Eye (tissue), 1 donor: Measurements from ENCODE around the gene ZFAND4.
"Not testable (repeated sequence)": the region's sequence is repeated elsewhere in the genome, so short reads cannot be mapped to it uniquely, and the experiment has no call there.

Experiments
- DNase-seq: peaks from one replicate; pipeline ENCODE4 v3.0.0-alpha.2; 2015

The ZFAND4 gene

DNA sequence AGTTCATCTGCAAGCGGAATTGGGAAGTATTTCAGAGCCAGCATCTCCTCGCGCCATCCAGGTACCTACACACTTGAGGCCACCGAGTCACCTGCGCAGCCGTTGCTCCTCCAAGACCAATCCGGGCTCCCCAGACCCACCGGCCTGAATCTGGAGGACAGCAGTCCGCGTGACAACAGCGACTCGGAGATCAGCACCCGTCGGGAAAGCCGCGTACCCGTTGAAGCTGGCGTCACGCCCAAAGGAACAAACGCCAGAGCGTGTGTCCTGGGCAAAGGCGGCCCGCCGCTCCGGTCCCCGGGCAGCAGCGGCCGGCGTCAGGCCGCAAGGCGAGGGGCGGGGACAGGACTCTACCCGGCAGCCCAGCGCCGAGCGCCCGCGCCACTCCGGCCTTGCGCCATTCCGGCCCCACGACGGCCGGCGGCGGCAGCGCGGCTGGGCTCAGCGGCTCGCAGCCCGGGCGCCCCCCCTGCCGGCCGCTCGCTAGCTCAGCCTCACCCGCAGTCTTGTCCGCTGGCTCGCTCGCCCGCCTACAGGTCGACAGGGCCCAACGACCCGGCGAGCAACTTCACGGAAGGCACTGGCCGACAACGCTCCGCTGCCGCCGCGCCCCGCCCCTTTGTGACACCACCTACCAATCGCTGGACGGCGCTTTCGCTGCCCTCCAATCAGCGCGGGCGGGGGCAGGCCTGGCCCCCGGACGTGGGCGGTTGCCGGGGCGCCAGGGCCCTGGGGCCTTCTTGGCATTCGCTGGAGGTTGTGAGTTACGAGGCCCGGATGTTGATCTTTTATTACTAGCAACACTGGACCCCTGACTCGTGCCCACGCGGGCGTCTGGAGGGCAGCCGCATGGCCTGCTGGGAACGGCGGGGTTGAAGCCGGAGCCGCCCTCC is at the start of gene ZFAND4:
ZFAND4 (minus strand) TSS at position 592 of the 893 bp plus-strand sequence. CDS start 9,047 bp downstream, outside the sequence.
- peak; percentile 98 for DNase-seq

DNA sequence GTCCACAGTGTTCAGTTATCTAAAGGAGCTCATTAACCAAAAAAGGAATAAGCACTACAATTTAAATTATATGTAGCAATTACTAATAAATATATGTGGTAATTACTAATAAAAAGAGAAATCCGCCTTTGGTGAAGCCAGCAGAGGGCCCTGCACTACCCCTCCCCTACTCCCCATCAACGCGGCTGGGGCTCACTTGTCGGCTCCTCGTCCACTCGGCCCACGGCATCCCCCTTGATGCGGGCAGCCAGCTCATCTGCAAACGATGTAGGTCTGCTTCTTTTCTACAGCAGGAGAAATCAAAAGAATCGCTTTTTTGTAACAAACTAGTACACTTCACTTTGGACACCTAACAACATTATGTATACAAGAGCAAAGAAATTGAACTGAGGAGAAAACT is 48.9 kb upstream of the ZFAND4 start:
- not testable (repeated sequence) for DNase-seq

DNA sequence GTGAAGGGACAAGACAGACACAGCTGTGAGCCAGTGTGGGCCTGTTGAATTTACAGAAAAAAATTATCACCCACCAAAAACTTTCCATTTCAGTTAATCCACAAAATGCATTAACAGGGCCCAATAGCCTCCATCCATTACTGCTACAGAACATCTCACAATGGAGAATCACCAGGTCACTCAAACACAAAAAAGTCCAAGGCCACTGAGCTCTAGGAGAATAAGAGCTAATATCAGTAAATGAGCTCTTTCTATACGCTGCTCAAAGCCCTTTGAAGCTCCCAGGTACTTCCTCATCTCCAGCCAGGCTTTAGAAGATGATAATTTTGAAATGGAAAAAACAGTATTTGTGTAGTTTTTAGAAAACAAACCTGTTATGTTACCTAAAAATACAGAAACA is 45.1 kb upstream of the ZFAND4 start:
- not testable (repeated sequence) for DNase-seq

DNA sequence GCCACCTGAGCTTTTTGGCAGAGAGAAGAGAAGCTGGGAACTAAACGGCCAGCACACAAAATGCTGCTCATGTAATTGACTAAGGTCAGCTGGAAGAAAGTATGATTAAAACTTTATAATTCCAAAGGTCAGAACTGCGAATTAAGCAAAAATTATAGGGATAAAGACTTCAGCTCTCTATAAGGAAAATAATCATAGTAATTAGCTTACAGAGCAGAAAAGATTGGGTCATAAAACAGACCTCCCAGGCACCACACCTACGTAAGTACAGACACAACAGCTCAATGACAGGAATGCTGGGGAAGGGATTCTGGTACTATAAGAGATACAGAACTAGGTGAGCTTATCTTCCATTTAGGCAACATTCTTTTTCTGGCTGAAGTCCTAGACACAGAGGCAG is 44.5 kb upstream of the ZFAND4 start:
- not testable (repeated sequence) for DNase-seq

DNA sequence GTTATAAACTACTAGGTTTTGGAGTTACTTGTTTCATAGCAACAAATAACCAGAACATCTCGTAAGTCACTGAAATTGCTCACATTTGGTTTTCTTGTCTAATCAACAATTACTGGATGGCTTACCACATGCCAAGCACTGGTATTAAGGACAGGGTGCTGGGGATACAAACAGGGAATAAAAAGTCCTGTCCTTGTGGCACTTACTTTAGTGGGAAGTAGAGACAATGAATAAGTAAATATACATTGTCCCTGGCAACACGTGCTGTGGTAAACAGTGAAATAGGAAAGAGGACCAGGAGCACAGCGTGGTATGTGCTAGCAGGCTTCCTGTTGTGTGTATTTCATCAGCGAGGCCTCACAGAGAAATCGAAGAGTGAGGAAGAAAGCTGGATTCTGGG is 38.7 kb upstream of the ZFAND4 start:
- not testable (repeated sequence) for DNase-seq

DNA sequence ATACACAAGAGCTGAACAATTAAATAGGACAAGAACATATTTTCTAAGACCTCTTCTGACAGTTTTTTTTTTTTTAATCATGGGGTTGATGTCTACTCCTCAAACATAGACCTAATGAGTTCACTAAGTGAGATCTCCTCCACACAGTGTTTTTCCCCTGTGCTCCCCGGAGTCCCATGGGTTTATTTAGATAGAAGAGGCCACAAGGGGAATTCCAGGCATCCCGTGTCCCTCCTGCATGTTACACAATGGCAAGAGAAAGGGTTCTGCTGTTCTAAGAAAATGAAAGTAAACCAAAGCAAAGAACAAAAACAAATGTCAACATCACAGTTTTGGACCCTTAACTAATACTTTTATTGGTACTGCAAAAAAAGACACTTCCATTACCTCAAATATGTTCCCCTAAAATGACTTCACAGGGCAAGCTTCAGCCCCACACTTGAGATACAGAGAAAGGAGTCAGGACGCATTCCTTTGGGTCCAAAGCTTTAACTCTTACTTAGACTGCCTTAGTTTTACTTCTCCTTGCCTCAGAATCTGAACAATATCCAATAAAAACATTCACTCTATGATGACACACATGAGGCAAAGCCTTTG is 37.7 kb upstream of the ZFAND4 start:
- not testable (repeated sequence) for DNase-seq

DNA sequence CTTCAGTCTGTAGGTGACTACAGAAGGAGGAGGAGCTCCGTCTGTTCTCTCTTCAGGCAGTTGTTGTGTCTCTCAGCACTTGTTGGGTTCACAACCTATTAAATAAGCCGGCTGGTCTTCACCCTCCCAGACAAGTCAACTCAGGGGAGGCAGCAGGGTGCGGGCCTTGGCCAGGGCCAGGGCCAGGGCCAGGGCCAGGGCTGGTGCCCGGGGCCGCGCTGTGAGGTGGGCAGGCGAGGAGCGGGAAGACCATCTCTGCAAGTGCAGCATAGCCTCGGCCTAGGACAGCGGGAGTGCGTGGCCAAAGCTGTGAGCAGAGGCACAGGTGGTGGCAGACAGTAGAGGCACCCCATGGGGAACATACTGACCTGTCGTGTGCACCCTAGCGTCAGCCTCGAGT is 5.9 kb upstream of the ZFAND4 start:
- DNase-seq = not testable (repeated sequence)

DNA sequence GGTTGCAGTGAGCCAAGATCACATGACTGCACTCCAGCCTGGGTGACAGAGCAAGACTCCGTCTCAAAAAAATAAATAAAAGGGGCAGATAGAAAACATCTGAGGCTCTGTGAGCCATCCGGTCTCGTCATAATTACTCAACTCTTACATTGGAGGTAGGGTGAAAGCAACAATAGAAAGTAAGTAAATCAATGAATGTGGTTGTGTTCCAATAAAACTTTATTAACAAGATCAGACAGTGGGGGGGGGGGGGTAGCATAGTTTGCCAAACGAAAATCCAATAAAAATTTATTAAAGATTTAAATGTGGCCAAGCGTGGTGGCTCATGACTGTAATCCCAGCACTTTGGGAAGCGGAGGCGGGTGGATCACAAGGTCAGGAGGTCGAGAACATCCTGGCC is 2.8 kb upstream of the ZFAND4 start:
- no peak for DNase-seq

DNA sequence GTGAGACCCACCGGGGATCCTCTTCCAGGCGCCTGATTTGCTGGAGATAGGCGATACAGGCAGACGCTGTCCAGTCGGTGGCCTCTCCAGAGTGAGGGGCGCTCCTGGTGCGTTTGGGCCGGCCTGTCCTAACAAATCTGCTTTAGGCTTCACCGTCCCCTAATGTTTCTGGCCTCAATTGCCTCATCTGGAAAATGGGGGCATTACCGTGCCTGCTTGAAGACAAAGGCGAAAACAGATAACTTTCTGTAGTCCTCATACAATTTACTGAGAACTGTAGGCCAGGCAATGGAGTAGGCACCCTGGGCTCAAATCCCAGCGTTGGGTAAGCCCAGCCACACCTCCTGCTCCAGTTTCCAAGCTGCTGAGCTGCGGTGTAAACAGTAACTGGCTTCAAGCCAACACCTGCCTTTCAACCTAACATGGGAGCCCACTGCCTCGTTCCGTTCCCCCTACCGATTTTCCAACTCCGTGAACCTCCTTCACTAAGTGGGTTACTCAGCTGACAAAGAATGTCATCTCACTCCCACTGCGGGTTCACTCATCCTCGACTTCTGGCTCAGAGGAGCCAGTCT is 589 bp upstream of the ZFAND4 start:
- no peak for DNase-seq

DNA sequence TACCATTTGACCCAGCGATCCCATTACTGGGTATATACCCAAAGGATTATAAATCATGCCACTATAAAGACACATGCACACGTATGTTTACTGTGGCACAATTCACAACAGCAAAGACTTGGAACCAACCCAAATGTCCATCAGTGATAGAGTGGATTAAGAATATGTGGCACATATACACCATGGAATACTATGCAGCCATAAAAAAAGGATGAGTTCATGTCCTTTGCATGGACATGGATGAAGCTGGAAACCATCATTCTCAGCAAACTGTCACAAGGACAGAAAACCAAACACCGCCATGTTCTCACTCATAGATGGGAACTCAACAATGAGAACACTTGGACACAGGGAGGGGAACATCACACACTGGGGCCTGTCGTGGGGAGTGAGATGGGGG is 1.3 kb downstream of the ZFAND4 start:
- not testable (repeated sequence) for DNase-seq

DNA sequence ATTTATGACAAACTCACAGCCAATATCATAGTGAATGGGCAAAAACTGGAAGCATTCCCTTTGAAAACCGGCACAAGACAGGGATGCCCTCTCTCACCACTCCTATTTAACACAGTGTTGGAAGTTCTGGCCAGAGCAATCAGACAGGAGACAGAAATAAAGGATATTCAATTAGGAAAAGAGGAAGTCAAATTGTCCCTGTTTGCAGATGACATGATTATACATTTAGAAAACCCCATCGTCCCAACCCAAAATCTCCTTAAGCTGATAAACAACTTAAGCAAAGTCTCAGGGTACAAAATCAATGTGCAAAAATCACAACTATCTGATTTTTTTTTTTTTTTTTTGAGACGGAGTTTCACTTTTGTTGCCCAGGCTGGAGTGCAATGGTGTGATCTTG is 2.7 kb downstream of the ZFAND4 start:
- DNase-seq = not testable (repeated sequence)

DNA sequence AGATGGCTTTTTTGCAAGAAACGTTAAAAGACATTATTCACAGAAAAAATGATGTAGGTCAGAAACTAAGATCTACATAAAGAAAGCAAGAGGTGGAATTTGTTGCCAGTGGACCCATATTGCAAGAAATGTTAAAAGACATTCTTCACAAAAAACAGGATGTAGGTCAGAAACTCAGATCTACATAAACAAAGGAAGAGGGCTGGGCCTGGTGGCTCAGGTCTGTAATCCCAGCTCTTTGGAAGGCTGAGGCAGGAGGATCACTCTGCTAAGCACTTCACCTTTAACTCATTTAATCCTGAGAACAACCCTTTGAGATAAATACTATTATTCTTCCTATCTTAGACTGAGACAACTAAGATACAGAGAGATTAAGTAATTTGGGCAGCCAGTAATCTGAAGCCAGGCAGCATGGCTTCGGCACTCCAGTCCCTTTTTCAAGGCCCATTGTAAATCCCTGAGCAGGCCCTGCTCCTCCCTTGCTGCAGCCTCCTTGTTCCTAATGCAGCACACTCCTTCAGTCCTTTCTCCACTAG is 11.6 kb downstream of the ZFAND4 start:
- no peak for DNase-seq

DNA sequence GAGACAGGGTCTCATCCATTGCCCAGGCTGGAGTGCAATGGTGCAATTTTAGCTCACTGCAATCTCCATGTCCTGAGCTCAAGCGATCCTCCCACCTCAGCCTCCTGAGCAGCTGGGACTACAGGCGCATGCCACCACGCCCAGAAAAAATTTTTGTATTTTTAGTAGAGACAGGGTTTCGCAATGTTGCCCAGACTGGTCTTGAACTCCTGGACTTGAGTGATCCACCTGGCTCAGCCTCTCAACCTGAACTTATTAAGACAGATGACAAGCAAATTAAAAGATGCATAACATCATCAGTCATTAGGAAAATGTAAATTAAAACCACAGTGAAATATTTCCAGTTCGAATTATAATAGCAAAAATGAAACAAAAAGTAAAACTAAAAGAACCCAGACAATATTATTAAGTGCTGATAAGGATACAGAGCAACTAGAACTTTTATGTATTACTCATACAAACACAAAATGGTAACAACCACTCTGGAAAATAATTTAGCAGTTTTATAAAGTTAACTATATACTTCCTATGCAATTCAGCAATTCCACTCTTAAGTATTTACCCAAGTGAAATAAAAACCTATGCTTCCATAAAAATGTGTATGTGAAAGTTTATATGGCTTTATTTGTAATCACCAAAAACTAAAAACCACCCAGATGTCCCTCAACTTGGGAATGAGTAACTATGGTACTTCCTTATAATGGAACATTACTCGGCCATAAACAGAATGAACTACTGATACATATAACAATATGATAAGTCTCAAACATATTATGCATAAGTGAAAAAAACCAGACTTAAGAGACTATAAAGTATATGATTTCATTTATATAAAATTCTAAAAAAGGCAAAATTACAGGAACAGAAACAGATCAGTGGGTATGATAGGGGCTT is 15.3 kb downstream of the ZFAND4 start:
- no peak for DNase-seq

DNA sequence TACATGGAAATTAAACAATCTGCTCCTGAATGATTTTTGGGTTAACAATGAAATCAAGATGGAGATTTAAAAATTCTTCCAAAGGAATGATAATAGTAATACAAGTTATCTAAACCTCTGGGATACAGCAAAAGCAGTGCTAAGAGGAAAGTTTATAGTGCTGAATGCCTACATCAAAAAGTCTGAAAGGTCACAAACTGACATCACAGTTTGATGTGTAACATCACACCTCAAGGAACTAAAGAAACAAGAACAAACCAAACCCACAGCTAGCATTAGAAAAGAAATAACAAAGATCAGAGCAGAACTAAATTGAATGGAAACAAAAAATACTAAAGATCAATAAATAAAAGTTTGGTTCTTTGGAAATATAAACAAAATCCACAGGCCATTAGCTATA is 17.4 kb downstream of the ZFAND4 start:
- no peak for DNase-seq

DNA sequence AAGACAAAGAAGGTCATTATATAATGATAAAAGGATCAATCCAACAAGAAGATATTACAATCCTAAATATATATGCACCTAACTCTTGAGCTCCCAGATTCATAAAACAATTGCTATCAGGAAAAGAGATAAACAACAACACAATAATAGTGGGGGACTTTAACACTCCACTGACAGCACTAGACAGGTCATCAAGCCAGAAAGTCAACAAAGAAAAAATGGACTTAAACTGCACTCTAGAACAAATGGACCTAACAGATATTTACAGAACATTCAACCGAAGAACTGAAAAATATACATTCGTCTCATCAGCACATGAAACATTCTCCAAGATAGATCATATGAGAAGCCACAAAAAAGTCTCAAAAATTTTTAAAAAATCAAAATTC is 17.8 kb downstream of the ZFAND4 start:
- DNase-seq = not testable (repeated sequence)

DNA sequence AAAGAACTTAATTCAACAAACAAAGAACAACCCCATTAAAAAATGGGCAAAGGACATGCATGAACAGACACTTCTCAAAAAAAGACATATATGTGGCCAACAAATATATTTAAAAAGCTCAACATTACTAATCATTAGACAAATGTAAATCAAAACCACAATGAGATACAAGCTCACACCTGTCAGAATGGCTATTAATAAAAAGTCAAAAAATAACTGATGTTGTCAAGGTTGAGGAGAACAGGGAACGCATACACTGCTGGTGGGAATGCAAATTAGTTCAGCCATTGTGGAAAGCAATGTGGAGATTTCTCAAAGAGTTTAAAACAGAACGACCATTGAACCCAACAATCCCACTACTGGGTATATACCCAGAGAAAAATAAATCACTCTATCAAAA is 19.1 kb downstream of the ZFAND4 start:
- DNase-seq = no peak

DNA sequence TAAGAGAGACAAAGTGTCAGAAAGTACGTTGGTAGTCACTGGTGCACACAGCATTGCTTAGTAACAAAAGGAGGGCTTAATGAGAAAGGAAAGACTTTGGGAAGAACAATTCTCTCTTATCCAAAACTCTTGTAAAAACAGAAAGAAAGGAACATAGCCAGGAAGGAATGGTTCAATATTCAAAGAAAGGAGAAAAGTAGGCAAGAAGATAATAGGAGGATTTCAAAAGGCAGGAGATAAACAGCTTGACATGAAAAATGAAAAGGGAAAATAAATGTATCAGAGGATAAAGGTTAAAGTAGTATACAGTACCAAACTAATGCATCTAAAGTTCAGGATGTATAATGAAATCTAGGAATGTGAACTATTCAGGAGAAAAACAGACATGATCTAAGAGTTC is 20.1 kb downstream of the ZFAND4 start:
- DNase-seq = no peak

DNA sequence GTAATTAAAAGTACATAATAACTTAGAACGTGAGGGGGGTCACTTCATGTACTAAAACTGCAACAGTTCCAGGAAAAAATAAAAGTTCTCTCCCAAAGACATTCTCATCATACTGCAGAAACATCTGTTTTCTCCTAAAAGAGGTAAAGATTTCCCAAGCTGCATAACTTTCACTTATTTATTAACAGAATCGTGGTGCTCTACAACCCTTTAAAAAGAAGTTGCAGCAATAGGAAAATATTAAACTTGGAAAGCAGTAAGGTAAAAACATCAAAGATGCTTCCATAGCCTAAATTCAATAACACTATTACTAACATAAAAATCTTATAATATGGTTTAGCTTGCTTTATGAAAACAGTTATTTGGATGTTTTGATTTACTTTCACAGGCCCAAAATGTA is 23.3 kb downstream of the ZFAND4 start:
- DNase-seq = no peak

DNA sequence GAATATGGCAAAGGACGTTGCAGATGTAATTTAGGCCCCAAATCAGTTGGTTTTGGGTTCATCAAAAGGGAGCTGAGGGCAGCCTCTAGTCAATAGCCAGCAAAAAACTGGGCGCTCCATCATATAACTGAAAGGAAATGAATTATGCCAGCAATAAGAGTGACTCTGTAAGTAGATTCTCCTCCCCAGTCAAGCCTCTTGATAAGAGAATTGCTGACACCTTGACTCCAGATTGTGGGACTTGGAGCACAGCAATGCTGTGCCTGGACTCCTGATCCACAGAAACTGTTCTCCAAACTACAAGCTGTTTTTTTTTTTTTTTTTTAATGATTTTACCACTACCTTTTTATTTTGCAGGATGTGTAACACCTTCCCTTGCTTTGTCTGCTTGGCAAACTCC is 25.5 kb downstream of the ZFAND4 start:
- DNase-seq = no peak

DNA sequence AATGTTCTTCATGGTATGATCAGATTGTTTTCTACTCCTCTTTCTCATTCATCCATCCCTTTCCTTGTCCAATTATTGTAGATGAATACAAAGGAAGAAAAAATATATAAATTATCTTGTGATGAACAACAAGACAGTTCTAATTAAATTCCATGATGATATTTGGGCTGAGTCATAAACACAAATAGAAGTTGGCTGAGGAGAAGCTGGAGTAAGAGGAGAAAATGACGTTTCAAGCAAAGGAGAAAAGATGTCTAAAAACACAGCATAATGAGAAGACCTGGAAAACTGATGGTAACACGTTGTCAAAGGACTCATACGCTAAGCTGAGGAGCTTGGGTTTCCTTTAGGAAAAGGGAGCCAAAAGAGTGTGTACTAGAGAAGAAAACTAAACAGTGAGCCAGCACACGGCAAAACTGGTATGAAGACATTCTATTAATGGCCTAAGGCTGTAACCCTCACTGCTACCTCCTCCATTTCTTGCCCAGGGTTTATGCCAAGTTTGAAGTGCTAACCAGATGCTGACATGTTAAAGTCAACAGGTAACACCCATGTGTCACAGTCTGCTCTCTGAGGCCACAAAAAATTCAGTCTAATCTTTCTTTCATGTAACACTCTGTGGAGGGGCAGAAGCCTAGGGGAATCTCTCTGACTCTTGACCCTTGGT is 26.1 kb downstream of the ZFAND4 start:
- no peak for DNase-seq

DNA sequence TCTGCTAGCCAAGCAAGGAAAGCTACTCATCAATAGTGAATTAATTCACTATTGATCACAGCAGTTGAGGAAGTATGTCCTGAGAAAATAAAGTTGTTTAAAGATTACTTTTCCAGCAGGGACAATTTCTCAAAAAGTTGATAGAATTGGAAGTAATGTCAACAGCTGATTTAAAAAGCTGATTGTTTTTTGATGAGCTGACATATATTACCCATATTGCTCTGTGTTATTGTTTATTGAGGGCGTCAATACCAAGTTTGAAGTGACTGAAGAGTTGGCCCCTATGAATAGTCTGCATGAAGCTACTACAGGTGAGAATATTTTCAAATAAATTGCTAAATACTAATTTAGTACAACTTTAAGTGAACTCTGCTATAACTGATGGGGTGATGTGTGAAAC is 28.0 kb downstream of the ZFAND4 start:
- no peak for DNase-seq

DNA sequence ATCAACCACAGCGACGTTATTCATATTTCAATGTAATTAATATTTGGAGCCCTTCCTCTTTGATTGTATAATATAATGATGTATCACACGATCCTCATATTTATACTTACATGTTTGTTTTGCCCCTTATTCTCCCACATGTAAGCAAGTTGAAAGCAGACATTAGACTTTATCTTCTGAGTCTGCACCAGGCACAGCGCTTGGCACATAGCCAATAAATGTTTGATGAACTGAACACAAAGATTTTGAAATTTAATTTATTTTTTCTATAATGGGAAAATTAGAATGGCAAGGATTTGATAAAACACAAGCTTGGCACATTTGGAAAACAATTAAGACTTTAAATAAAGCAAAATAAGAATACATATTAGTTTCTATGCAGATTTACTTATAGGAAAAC is 31.6 kb downstream of the ZFAND4 start:
- no peak for DNase-seq
